HG03521 (cell line): ENCODE data around the gene LRRC45.

Experiments used
- ATAC-seq: cut with Tn5 transposase; IDR thresholded peaks from one replicate; pipeline ENCODE4 v1.9.1; 2021; ENCODE audit warnings: mild to moderate bottlenecking, moderate library complexity; ENCODE audit not compliant: unreplicated experiment

LRRC45 gene

DNA sequence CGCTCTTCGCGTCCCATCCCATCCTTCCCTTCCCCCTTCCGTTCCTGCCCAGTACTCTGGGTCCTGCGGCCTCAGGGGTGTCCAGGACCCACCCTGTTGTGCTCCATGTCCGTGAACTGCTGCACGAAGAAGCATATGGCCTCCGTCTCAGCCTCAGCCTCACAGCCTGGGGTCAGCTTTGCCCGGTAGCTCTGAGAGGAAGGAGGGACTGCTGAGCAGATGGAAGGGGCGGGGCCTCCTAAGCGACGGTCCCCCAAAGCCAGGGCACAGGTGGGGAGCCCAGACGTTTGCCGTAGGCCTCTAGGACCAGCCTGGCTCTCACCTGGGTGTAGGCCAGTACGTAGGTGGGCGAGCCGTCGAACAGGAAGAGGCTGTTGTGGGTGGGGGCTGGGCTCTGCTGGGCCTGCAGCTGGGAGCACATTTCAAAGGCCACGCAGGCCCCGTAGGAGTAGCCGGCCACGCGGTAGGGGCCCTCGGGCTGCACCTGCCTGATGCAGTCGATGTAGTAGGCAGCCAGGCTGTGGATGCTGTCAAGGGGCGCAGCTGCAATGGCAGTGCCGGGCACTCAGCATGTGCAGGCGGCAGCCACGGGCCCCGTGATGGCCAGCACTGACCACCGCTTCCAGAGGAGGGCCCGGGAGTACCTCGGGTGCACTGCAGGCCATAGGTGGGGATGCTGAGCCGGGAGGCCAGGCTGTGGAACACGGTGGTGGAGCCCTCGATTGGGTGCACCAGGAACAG, 57.1 kb downstream of the LRRC45 start:
- no peak for ATAC-seq
